ENCODE data around the gene OPTC. TPM values are rescaled to one million over a fixed set of nuclear protein-coding genes. Genes with fewer than 3 reads are reported as not detected.

Gene OPTC
- total RNA-seq, 1 donor = not detected

DNA sequence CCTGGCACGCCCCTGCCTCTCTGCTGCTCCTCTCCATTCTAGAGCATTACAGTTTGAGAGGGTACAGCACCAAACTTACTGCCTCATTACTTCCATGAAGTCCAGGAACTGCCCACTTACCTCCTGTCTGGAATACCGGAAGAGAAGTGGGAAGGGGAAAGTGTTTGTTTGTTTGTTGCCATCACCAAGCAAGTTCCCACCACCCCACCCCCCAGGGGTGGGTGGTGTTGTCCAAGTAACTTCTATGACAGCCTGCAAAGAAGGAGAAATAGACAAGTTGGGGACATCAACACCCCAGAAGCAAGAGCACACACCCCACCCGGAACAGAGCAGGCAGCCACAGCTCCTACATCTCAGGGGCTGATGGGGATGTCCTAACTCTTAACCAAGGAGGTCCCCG, 18.0 kb downstream of the OPTC start:
- H3K4me3 ChIP-seq (ENCODE audit: low read depth, low read length) = no peak overlapping the region

DNA sequence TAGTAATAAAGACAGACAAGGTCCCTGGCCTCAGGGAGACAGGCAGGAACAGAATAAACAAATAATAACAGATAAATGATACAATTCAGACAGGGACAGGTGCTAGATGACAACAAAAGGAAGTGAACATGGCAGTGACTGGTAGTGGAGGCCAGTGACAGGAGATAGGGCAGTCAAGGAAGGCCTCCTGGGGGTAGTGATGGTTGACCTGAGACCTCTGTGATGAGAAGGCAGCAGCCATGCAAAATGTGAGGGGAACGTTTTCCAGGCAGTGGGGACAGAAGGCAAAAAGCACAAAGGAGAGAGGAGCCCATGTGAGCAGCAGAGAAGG, 18.5 kb downstream of the OPTC start:
- TF ChIP-seq, protein P1, sequence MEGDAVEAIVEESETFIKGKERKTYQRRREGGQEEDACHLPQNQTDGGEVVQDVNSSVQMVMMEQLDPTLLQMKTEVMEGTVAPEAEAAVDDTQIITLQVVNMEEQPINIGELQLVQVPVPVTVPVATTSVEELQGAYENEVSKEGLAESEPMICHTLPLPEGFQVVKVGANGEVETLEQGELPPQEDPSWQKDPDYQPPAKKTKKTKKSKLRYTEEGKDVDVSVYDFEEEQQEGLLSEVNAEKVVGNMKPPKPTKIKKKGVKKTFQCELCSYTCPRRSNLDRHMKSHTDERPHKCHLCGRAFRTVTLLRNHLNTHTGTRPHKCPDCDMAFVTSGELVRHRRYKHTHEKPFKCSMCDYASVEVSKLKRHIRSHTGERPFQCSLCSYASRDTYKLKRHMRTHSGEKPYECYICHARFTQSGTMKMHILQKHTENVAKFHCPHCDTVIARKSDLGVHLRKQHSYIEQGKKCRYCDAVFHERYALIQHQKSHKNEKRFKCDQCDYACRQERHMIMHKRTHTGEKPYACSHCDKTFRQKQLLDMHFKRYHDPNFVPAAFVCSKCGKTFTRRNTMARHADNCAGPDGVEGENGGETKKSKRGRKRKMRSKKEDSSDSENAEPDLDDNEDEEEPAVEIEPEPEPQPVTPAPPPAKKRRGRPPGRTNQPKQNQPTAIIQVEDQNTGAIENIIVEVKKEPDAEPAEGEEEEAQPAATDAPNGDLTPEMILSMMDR (IDR thresholded peaks at IDR 0.05; ENCODE audit: insufficient read depth, low read length) = no peak
- DNase-seq (ENCODE audit: low read depth) = no peak
- no peak overlapping the region for H3K4me3 ChIP-seq (ENCODE audit: low read depth, low read length)

More for the DNA sequence above, 18.0 kb downstream of the OPTC start:
- TF ChIP-seq, protein P1 (IDR thresholded peaks at IDR 0.05; ENCODE audit: insufficient read depth, low read length) = no peak
- DNase-seq (ENCODE audit: low read depth) = no peak

DNA sequence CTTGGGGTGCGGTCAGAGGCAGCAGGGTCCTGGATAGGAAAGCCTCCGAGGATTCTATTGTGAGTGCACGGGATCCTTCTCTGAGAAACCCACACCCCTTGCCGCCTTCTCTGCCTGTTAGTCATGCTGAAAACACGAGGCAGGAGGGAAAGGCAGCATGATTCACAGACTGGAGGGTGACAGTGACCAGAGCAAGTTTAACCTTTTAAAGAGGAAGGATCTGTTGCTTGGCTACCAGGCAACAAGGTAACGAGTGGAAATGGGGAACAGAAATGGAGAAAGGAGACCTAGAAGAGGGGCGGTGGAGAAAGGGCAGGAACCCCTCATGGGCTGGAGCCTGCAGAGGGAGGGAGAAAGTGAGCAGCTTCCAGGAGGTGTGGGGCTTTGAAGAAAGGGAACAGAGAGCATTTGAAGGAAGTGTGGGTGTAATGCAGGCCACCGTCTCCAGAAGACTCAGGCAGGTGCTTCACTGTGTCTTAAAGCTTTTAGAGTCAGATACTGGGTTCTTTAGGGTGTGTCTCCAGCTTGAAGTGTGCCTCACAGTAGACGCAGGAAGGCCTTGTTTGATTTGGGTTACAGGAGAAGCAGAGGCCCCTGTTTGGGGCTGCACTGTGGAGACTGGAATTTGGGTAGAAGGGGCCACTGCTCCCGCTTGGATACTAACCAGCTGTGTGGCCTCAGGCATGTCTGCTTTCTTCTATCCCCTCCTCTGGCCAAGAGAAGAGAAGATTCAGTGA, 19.1 kb downstream of the OPTC start:
- no peak overlapping the region for H3K4me3 ChIP-seq (ENCODE audit: low read depth, low read length)
- TF ChIP-seq, protein P1 (IDR thresholded peaks at IDR 0.05; ENCODE audit: insufficient read depth, low read length) = no peak
- DNase-seq (ENCODE audit: low read depth) = peak; percentile 94

DNA sequence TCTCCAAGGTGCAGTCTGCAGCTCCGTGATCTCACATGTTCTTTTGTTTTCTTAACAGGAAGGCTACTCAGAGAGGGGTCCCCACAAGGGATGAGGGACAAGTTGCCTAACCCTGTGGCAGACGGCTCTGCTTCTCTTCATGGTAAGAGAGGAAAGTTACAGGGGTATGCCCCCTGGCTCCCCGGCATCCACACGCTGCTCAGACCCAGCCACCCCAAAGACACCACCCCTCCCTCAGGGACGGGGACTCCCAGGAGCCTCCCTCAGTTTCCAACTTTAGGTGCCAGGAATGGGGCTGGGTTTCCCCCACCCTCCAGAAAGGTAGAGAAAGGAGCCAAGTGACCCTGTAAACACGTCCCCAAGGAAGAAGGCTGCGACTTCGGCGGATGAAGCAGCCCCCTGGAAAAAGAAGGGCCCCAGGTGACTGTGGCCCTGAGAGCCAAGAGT, 19.7 kb downstream of the OPTC start:
- TF ChIP-seq, protein P1 (IDR thresholded peaks at IDR 0.05; ENCODE audit: insufficient read depth, low read length) = no peak
- no peak for DNase-seq (ENCODE audit: low read depth)
- H3K4me3 ChIP-seq (ENCODE audit: low read depth, low read length) = no peak overlapping the region

DNA sequence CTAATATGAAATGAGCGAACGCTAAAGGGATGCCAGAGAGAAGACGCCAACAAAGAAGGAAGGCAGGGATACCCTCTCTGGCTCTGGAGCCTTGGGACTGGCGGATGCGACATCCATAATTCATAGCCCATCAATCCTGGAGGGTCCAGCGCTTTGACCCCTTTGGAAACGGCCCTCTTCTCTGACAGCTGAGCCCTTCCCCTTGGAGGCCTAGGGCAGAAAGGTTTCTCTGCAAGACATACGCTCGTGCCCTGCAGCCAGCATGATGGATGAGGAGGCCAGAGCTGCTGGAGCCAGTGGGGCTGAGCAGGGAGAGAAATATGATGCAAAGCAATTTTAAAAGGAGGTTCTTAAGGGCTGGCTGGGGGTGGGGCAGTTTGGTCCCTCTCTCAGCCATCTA, 22.2 kb downstream of the OPTC start:
- DNase-seq (ENCODE audit: low read depth) = no peak
- H3K4me3 ChIP-seq (ENCODE audit: low read depth, low read length) = no peak overlapping the region
- TF ChIP-seq, protein P1 (IDR thresholded peaks at IDR 0.05; ENCODE audit: insufficient read depth, low read length) = no peak

DNA sequence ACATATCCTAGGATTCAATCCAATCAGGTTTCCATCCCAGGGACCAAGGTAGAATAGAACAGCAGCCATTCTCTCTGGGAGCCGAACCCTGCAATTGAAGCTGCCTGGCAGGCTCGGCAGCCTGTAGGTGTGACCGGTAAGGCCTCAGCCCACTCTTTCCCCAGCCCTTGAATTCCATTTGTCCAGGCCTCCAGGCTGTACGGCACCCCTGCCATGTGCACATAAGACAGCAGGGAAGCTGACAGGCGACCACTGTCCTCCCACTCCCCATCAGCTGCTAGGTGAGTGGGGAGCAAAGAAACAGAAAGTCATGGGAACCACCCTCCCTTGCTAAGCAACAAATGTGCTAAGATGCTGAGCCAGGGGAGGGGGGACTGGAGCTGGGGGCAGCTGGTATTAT, 23.0 kb downstream of the OPTC start:
- TF ChIP-seq, protein P1 (IDR thresholded peaks at IDR 0.05; ENCODE audit: insufficient read depth, low read length) = no peak
- no peak for DNase-seq (ENCODE audit: low read depth)

More for the DNA sequence above, 23.0 kb downstream of the OPTC start:
- no peak overlapping the region for H3K4me3 ChIP-seq (ENCODE audit: low read depth, low read length)
